Measurements from ENCODE around the gene OFD1. TPM values are rescaled to one million over a fixed set of nuclear protein-coding genes. Genes with fewer than 3 reads are reported as not detected.
A peak's percentile ranks its signal among the peaks of the same experiment; 100 is the strongest.

OFD1 gene
- total RNA-seq, 1 experiment from 2014 or later: 14.7 TPM

DNA sequence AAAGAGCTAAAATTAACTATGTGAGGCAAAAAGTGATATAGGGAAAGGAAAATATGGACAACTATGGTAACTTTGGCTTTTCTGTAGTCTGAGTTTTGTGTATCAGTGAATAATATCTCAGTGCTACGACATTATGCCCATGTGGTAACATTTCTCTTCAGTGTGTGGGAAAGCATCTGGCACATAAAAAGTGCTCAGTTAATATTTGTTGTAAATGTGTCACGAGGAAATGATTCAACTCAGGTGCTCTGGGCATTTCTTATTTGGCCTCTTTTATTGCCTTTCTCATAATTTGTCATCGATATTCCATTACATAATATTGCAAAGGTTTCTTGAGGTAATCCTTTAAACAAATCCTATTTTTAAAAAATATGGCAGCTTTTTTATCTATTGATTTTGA is 17.6 kb downstream of the OFD1 start:
- no peak for DNase-seq (ENCODE audit: low spot score)

DNA sequence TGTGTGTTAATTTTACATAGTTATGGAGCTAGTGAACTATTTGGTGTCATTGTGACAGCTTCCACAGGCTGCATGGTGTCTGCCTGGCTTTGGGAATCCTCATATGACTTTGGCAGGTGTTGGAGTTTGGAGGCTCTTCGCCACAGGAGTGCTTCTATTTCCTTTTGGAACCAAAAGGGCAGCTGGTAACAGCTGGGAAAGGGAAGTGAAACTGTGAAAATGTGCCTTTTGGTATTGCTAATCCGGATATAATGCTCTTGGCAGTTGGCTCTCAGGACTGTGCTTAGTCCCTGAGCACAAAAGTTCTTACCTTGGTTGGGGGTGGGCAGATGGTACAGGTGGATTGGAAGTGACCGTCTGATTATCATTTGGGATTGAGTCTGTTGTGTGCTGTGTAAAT is 18.1 kb downstream of the OFD1 start:
- no peak for DNase-seq (ENCODE audit: low spot score)

DNA sequence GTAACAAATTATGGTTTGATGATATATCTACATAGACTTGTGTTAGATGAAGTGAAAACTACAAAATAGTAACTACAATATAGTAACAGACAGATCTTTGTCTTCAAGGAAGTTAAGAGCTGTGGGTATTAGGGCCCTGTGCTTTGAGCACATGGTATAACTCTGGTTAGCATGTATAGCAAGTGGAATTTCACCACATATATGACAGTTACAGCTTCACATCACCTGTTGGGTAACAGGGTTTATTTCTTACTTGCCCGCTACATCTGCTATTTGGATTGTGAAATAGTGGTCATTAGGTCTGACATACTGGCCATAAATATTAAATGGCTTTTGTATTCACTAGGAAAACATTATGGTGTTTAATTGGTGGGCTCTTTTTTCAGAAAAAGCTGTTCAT is 20.2 kb downstream of the OFD1 start:
- DNase-seq (ENCODE audit: low spot score): no peak

DNA sequence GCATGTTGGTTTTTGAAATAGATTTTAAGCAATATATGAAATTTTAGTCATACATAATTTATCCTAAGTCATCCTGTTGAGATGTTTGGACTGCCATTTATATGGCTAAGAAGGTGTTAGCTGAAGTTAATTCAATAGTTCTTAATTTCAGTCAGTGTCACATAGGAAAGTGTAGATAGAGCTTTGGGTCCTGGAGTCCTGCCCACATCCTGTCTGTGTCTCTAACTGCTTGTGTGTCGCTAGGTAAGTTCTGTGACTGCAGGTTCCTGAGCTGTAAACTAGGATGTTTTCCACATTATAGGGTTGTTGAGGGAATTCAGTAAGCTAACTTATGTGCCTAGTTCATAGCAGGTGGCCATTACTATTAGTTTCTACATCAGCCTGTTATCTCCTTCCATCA is 20.7 kb downstream of the OFD1 start:
- DNase-seq (ENCODE audit: low spot score): no peak

DNA sequence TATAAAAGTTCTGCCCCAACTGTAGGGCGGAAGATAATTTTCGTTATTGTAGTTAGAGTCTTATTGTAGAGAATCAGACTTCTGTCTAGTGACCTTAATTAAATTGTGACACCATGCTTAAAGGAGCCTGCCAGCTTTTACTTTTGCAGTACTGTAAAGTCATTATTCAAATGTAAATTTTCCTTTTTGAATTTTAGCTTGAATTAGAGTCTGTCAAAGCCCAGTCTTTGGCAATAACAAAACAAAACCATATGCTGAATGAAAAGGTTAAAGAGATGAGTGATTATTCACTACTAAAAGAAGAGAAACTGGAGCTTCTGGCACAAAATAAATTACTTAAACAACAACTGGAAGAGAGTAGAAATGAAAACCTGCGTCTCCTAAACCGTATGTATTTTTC is 21.8 kb downstream of the OFD1 start:
- no peak for DNase-seq (ENCODE audit: low spot score)

DNA sequence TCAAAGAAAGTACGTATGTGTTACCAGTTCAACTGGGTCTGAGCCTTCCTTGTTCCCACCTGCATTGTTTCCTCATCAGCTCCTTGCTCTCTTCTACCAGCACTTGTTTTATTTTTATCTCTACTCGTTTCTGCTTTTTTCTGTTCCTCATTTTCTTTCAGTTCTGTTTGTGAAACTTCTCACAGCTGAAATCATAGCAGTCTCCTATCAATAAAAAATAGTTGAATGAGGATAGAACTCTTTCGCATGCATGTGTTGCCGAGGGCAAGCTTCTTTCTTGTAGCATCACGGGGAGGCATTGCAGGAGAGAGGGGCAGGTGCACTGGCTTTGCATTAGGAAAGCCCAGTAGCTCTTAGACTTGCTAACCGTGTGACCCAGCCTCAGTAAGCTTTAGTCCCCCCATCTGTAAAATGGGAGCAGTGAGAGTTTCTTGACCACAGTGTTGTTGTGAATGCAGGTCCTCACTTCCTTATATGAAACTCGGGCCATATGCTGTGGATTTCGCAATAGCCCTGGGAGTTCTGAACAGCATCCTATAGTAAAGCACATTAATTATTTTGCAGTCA is 24.7 kb downstream of the OFD1 start:
- DNase-seq (ENCODE audit: low spot score): no peak

DNA sequence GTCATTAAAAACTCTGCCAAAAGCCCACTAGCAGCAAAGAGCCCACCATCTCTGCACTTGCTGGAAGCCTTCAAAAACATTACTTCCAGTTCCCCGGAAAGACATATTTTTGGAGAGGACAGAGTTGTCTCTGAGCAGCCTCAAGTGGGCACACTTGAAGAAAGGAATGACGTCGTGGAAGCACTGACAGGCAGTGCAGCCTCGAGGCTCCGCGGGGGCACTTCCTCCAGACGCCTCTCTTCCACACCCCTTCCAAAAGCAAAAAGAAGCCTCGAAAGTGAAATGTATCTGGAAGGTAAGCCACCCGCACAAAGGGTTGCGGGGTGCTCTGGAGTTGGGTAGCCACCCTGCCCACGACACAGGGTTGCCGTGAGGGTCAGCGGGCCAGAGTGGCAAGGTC is 25.9 kb downstream of the OFD1 start:
- DNase-seq (ENCODE audit: low spot score): no peak

DNA sequence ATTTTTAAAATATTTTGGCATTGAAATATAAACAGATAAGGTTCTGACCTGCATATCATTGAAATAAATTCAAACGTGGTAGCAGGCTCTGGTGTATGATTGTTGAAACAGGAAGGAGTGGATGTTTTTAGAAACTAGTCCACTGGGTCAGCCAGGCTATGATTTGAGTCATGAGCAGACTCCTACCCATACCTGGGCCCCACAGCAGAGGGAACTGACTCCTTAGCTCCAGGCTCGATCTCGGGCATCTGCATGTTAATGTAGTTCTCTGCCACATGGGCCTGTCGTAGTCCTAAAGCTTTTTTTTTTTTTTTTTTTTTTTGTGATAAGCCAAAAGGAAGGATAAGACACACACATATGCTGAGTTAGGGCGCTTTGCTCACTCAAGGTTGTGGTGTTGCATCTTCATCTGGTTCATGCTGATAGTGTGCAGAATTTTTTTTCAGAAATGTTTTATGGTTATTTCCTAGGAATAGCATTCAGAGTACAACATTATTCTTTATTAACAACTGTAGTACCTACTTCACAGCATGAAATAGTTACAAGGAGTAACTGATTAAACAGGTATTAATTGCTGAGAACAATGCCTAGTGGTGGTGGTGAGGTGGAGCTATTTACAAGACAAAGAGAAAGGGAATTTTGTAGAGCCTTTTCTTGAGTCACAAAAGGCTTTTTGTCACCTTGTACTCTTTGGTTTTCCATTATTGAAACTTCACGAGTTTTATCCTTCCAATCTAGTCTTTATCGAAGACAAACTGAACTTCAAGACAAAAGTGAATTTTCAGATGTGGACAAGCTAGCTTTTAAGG is 27.3 kb downstream of the OFD1 start:
- DNase-seq (ENCODE audit: low spot score): no peak

DNA sequence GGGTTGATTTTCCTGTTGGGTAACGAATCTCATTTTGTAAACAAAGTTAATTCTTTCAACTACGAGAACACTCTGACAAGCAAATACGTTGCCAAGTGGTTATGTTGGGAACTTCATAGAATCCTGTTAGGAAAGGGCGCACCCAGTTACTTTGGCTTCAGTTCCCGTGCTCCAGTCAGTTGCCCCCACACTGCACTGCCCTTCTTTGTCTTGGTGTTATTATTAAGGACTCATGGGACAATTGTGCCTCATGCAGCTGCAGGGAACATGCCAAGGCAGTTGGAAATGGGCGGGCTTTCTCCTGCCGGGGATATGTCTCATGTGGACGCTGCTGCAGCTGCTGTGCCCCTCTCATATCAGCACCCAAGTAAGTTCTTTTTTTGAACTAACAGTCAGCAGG is 28.9 kb downstream of the OFD1 start:
- no peak for DNase-seq (ENCODE audit: low spot score)

DNA sequence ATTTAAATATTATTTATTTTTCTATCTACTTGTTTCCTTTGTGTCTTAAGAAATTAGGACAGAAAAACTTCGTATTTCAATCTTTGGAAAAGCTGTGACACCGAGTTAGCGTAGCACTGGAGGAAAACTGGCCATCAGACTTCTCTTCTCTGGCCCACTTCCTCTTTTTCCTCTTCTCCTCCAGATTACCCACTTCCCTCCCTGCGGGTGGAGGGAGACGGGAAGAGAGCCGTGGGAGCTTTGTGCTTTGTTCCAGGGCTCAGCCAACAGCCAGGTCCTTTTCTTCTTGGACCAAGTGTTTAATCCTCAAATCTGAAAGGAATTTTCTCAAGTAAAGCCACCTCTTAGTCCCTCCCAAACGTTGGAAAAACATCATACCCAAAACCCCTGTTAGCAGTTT is 29.7 kb downstream of the OFD1 start:
- no peak for DNase-seq (ENCODE audit: low spot score)

DNA sequence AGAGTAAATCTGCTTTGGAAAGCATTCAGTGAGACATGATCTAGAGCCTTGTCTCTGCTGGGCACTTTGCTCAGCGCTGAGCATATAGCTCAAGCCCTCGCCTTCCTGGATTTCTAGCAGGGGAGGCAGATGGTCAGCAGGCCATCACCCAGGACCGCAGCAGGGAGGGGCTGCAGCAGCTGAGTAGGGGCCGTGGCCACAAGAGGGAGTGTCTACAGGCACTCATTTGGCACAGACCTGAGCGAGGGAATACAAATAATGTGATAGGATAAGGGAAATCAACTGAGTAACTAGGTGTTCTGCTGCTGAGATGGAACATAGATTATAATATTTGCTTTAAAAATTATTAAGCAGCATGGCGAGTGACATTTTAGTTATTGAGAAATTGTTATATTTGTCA is 30.2 kb downstream of the OFD1 start:
- DNase-seq (ENCODE audit: low spot score): no peak

DNA sequence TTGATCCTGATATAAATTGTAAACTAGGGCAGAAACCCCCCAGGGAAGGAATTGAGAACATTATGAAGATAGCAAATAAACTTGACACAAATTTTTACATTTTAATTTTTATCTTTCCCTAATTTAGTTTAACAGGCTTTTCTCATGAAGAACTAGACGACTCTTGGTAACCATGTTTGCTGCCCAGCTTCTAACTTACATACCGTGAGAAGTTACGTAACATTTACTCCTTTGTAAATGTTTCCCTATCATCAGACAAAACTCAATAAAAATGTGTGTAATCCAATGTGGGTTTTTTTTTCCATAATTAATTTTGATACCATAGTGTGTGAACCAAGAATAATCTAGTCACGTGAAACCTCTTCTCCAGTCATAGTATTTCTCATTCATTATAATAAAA is 34.4 kb downstream of the OFD1 start:
- no peak for DNase-seq (ENCODE audit: low spot score)

DNA sequence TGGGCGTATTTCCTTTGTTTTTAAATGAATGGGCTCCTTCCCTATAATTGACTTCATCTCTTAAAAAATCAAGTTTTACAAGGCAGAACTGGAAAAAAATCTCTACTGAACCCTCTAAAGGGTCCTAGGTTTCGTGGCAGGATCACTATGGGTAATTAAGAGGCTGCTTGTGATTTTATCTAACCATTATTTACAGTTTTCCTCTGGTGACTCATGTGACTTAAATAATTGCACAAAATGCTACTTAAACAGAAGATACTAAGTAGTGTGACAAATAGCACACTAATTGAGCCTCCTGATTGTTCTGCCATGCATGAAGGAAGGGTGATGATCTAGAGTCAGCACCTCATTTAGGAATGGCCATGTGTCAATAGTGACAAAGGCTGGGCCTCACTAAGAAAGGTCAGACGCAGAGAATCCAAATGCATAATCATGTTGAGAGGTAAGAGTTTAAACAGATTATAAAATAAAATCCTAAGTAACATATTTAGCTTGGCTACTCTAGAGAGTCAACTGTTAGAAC is 35.5 kb downstream of the OFD1 start:
- DNase-seq (ENCODE audit: low spot score): no peak

DNA sequence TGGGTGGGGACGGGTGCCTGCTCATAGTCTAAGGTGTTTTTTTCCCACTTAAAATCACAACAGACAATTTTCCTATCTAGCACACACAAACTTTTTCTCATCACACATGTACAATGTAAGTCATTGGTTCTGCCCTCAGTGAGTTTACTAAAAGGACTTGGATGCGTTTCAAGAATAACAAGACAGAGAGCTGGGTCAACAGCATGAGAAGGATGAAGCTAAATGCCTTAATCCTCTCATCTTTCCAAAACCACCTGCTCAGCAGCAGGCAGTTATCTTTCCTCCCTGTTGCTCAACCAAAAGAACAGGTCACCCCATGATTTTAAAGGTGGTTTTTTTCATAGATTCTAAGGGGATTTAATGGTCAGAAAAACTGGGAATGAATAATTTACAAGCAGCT is 40.1 kb downstream of the OFD1 start:
- DNase-seq (ENCODE audit: low spot score): no peak

DNA sequence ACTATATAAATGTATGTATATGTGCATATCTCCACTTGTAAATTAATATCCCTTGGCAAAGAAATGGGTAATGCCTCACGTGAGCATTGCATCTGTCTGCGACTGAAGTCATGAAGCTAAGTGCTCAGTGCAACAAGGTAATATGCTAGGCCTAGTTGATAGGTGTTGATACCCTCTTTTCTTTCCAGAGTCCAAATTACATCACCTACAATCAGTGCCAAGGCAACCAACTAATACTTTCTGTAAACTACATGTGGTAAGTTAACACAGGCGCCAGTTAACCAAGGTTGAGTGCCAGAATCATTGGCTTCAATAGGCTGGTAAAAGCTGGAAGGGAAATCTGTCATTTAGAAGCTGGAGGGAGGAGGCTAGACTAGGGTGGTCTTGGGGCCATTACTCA is 41.3 kb downstream of the OFD1 start:
- DNase-seq (ENCODE audit: low spot score): no peak

DNA sequence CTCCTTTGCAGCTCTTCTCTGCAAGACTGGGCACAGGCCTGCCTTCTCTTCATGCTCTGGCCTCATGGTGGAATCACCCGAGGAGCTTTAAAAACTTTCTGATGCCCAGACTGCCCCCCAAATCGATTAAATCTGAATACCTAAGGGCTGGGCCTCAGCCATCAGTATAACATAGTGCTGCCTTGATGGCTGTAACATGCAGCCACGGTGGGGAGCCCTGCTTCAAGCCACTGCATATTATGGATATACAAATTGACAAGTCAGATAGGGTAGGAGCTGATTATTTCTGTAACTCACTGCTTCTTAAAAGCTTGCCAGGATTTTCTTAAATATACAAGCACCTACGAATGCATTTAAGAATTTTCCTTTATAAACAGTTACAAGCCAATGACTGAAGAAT is 41.8 kb downstream of the OFD1 start:
- DNase-seq (ENCODE audit: low spot score): no peak

DNA sequence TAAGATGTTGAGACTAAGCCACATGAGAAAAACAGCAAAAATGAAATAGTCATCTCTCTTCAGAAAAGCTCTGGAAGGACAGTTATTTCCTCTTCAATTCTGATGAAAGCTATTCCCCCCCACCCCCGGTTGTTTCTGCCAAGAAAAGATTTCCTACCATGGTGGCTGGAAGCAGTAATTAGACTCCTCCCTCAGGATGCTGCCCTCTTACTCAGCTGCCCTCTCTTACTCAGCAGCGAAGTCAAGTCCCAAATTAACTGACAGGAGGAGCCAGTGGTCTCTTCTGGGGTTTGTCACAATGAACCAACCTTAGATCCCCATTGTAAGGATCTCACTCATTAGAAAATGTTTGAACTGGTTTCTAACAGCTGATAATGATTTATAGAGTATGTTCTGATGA is 44.4 kb downstream of the OFD1 start:
- DNase-seq (ENCODE audit: low spot score): peak; percentile 21

DNA sequence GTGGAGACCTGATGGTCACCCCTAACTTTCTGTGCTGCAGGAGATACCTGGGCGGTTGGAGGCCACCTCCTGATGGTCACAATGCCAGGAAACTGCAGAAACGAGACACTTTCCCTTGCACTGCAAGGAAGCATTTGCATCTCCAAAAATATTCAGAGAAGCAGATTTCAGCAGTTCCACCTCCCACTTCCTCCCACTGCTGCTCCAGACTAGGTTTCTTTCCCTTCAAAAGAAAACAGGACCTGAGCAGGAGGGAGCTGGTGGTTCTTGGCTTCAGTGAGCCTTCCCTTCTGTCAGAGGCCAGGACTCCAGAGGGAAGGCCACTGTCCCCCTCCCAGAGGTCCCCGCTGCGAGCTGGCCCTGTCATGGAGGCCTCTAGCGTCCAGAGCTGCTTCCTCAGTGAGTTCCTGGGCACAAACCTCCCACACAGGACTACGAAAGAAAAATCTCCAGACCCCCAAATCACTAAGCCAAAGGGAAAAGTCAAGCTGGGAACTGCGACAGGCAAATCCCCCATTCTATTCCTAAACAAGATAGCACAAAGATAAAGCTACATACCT is 46.4 kb downstream of the OFD1 start:
- no peak for DNase-seq (ENCODE audit: low spot score)

DNA sequence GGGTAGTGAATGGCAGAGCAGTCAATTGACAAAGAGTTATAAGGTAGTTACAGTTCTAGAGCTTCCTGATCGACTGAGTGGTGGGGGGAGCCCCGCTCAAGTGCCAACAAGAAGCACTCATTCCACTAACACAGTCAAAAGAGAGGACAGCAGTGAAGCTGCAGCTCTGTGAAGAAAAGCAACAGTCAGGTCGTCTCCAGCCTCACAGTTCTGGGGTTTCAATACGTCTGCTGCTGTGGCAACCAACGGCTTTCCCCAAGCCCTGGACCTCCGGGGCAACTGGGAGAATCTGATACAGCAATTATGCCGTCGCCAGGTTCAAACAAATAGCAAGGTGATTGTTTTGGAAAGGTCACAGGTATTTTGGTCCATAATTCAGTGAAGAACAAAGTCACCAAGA is 51.5 kb downstream of the OFD1 start:
- DNase-seq (ENCODE audit: low spot score): no peak

DNA sequence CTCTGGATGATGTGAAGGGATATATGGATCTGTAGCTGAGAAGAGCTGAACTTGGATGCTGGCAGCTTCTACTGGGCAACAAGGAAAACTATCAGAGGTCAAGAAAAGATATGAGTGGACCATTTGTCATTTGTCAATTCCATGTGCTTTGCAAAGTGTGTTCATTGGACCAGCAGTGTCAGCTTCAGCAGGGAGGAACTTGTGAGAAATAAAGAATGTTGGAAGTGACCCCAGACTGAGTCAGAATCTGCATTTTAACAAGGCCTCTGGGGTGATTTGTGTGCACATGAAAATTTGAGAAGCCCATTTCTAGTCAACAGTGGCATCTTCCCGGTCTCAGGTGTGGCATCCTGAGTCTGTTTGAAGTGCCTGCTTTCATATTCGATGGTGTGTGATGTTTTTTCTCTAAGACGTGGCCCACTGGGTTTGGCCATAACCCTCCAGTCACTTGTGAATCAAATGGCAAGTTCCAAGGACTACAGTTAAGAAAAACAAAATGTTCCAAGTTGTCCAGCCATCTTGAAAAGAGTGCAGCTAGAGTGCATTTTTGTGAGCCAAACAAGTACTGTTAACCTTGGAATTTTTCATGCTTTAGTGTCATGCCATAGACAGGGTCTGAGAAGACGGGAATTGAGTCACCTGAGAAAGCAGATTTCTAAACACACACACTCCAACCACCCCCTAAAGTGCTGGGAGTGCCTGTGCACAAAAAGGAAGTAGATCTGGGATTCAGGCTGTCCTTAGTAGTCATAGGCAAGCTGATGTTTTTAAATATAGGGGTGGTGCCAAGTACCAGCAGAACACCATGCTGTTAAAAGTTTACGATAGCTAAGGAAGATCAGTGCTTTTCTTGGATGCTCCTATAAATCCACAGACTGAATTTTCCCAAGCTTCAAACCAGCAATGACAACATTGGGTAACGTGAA is 55.9 kb downstream of the OFD1 start:
- no peak for DNase-seq (ENCODE audit: low spot score)

DNA sequence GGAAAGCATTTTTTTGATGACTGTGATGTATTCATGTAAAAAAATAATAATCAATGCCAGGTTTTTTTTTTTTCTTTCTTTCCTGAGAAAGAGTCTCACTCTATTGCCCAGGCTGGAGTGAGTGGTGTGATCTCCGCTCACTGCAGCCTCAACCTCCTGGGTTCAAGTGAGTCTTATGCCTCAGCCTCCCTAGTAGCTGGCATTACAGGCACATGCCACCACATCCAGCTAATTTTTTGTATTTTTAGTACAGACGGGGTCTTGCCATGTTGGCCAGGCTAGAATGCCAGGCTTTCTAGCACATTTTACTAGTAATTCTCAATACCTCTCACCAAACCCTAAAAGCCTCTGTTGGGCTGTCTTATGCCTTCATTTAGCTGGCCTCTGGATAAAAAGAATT is 56.6 kb downstream of the OFD1 start:
- DNase-seq (ENCODE audit: low spot score): no peak

DNA sequence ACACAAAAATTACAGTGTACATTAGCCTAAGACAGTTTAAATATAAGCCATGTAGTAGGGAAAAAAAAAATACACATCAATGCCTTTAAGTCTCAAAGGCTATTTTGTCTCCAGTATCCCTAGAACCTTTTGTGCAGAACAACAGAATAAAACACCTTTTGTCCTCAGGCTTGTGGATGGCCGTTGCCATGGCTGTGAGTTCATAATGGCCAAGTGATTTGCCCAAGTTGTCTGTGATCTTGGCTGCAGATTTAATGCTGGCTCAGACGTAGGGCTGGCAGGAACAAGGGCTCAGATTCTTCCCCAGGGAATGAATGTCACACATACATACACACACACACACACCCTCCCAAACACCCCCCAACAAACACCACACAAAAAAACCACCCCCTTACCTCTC is 57.0 kb downstream of the OFD1 start:
- no peak for DNase-seq (ENCODE audit: low spot score)
